K562 (cell line): ENCODE measurements around the gene PPARG.

Experiments used
- BCL6 ChIP-seq: fragments of 250-450 bp; sonication (Bioruptor Pico); IDR thresholded peaks from 2 replicates; pipeline ENCODE4 v1.4.0; 2020
- CHD1 ChIP-seq: fragments of 200-600 bp; sonication (generic); IDR thresholded peaks from one replicate; pipeline ENCODE4 v1.6.1; 2012; ENCODE audit warnings: mild to moderate bottlenecking, moderate library complexity, low read length, inconsistent platforms
- DNMT1 ChIP-seq: fragments of 450-650 bp; IDR thresholded peaks from 2 replicates; pipeline ENCODE4 v1.6.1; 2016; ENCODE audit warnings: antibody characterized with exemption, mild to moderate bottlenecking
- GABPA ChIP-seq: fragments of 200-800 bp; sonication (Bioruptor generic); conservative IDR thresholded peaks from 2 replicates; pipeline ENCODE4 v1.6.1; 2016; ENCODE audit warnings: low read depth, missing genetic modification characterization, missing compliant biosample characterization
- GABPB2 ChIP-seq: fragments of 250-450 bp; sonication (Bioruptor Pico); conservative IDR thresholded peaks from 2 replicates; pipeline ENCODE4 v1.5.1; 2021; ENCODE audit warnings: mild to moderate bottlenecking
- MTA3 ChIP-seq: fragments of 450-650 bp; formaldehyde crosslinking; IDR thresholded peaks from 2 replicates; pipeline ENCODE4 v1.6.1; 2017; ENCODE audit warnings: mild to moderate bottlenecking, borderline replicate concordance
- POLR2A ChIP-seq: fragments of 450-650 bp; conservative IDR thresholded peaks from 2 replicates; pipeline ENCODE4 v1.6.1; 2016
- RAD21 ChIP-seq, 2 experiments: fragments of 250-450 bp in 1 of 2; fragments of 450-650 bp in 1 of 2; sonication (Bioruptor Pico) in 1 of 2; formaldehyde crosslinking in 1 of 2; IDR thresholded peaks in 1 of 2; conservative IDR thresholded peaks in 1 of 2; 2 replicates each; pipeline versions ENCODE4 v1.4.0 to v1.8.0; 2020 to 2022; ENCODE audit warnings: mild to moderate bottlenecking in 2 of 2, moderate library complexity in 1 of 2
- ZNF707 ChIP-seq: fragments of 250-450 bp; sonication (Bioruptor Pico); conservative IDR thresholded peaks from 2 replicates; pipeline ENCODE4 v1.8.0; 2022; ENCODE audit warnings: inconsistent platforms, mild to moderate bottlenecking, moderate library complexity
- TF ChIP-seq, protein P1 (sequence below): fragments of 450-650 bp; IDR thresholded peaks from 2 replicates; pipeline ENCODE4 v1.6.1; 2016
- TF ChIP-seq, protein P2 (sequence below): sonication (generic); formaldehyde crosslinking; IDR thresholded peaks from 2 replicates; pipeline ENCODE4 v1.8.1; 2022; ENCODE audit warnings: missing genetic modification reagents

GRCh38 chr3:12439161-12439940, 150.5 kb downstream of the PPARG start:
- TF ChIP-seq GABPA (tag): no peak
- no peak for TF ChIP-seq POLR2A
- no peak for TF ChIP-seq GABPB2 (CRISPR knock-in tag)
- TF ChIP-seq, protein P1, sequence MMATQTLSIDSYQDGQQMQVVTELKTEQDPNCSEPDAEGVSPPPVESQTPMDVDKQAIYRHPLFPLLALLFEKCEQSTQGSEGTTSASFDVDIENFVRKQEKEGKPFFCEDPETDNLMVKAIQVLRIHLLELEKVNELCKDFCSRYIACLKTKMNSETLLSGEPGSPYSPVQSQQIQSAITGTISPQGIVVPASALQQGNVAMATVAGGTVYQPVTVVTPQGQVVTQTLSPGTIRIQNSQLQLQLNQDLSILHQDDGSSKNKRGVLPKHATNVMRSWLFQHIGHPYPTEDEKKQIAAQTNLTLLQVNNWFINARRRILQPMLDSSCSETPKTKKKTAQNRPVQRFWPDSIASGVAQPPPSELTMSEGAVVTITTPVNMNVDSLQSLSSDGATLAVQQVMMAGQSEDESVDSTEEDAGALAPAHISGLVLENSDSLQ: no peak
- TF ChIP-seq MTA3: no peak
- no peak for TF ChIP-seq DNMT1
- TF ChIP-seq ZNF707 (CRISPR knock-in tag): no peak
- TF ChIP-seq, protein P2, sequence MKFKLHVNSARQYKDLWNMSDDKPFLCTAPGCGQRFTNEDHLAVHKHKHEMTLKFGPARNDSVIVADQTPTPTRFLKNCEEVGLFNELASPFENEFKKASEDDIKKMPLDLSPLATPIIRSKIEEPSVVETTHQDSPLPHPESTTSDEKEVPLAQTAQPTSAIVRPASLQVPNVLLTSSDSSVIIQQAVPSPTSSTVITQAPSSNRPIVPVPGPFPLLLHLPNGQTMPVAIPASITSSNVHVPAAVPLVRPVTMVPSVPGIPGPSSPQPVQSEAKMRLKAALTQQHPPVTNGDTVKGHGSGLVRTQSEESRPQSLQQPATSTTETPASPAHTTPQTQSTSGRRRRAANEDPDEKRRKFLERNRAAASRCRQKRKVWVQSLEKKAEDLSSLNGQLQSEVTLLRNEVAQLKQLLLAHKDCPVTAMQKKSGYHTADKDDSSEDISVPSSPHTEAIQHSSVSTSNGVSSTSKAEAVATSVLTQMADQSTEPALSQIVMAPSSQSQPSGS (CRISPR knock-in tag): no peak
- no peak for TF ChIP-seq RAD21 (CRISPR knock-in tag; conservative IDR thresholded peaks at IDR 0.05 in 1 of 2, IDR thresholded peaks at IDR 0.05 in 1 of 2)
- no peak for TF ChIP-seq BCL6 (CRISPR knock-in tag)
- no peak for TF ChIP-seq CHD1
